Fibroblast of villous mesenchyme (primary cell): ENCODE measurements around the gene COTL1. TPM values are rescaled to one million over a fixed set of nuclear protein-coding genes. Genes with fewer than 3 reads are reported as not detected.
A peak's percentile ranks its signal among the peaks of the same experiment; 100 is the strongest.

ENCODE experiments used
- DNase-seq: peaks from one replicate; pipeline ENCODE4 v3.0.0-alpha.2; 2010; ENCODE audit warnings: low read depth
- H3K4me3 ChIP-seq: 2 replicates; pipeline ENCODE4 v1.5.1; 2011; ENCODE audit warnings: low read depth, mild to moderate bottlenecking, low read length
- CTCF ChIP-seq: IDR thresholded peaks from 2 replicates; pipeline ENCODE4 v1.5.1; 2012; ENCODE audit warnings: low read depth, mild to moderate bottlenecking, low read length; ENCODE audit not compliant: insufficient read depth
- total RNA-seq: library from RNA; depleted of rRNA; stranded (reverse); fragments of >200 nt; gene quantifications from 2 replicates; pipeline ENCODE4 v1.2.3, GENCODE V29; 2012

The COTL1 gene
- total RNA-seq, 1 donor: 265 TPM

DNA sequence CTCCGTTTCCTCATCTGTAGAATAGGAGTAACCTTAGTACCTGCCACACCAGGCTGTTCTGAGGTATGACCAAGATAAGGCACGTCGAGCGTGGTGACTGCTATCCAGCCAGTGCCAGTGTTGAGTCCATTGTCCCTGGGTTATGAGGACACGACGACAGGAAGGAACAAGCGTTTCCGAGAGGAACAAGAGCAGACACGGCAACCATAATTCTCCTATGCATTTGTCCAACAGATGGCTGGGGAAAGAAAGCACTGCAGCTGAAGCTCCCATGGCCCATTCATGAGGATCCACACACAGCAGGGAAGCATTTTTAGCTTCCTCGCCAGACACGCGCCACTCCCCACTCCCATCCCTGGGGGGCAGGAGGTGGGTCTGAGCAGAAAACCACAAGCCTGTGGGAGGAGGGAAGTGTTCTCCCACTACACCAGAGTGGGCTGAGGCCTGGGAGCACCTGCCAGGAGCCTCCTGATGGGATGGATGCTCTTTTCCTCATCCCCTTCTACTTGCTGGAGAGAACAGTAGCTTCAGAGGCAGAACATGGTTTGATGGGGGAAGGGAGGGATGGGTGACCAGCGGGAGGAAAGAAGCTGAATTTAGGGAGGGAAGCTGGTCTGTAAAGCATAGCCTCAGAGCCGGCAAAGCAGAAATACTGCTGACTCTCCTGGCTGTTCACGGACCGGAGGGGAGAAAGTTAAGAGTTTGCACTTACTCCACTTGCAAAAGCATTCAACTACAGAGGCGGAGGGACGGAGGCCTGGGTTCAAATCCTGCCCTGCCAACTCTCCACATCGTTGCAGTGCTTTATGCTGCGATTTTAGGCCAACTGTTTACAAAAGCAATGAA lies 2.7 kb downstream of the COTL1 start:
- no peak for TF ChIP-seq CTCF
- peak overlapping the region; percentile 79 for H3K4me3 ChIP-seq
- DNase-seq: no peak

DNA sequence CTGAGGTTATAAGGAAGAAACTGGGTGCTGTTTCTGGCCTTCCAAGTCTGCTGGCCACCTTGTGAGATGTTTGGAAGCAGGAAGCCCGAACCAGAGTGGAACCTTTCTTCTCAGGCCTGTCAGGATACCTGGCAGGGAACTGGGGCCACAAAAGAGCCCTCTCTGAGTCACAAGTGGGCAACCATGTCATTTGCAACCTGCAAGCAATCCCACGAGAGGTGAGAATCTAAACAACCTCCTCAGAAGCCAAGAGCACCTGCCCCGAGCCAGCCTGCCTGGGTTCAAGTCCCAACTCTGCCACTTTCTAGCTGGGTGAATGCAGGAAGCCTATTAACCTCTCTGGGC lies 3.3 kb downstream of the COTL1 start:
- TF ChIP-seq CTCF: no peak
- no peak for DNase-seq
- peak overlapping the region; percentile 24 for H3K4me3 ChIP-seq

DNA sequence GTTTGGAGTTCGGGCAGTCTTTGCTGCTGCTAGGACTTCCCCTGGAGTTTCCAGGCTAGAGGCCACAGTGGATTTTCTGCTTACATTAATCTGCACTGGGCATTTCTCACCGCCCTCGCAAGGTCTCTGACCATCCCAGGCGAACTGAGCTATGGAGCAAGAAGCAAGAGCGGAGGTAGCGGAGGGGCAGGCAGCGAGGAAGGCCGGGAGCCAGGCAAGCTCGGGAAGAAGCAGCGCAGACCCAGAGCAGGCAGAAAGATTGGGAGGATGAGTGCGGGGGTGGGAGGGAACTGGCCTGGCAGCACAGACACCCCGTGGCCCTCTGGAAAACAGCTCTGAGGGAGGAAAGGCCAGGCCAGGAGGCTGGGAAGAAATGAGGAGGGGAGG lies 3.8 kb downstream of the COTL1 start:
- TF ChIP-seq CTCF: no peak
- peak overlapping the region; percentile 24 for H3K4me3 ChIP-seq
- peak; percentile 55 for DNase-seq

DNA sequence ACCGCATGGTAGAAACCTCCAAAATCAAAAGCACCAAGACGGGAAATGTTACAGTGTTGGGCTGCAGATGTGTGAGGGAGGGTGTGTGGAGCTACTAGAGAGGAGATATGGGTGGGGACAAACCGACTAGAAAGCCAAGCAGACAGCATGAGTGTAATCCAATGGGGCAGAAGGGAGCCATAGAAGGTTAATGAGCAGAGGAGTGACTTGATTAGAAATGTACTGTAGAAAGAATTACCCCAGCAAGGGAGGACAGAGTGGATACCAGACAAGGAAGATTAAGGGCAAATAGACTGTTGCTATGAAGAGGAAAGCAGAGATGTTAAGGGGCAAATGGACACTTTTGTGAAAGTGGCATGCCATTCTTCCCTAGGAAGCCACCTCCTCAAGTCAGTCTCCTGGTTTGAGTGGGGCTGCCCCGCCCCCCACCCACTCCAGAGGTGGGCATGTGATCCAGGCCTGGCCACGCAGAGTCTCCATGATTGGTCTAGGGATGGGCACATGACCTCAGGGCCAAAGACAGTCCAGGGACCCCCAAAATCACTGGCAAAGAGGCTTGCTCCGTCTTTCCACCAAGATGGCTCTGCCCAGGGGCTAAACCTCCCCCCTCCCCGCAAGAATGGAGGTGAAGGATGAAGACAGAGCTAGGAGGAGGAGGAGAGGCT lies 4.3 kb downstream of the COTL1 start:
- H3K4me3 ChIP-seq: no peak overlapping the region
- no peak for TF ChIP-seq CTCF
- DNase-seq: no peak

GRCh38 chr16:84612686-84613085 lies 5.2 kb downstream of the COTL1 start:
- H3K4me3 ChIP-seq: no peak overlapping the region
- TF ChIP-seq CTCF: no peak
- DNase-seq: no peak

DNA sequence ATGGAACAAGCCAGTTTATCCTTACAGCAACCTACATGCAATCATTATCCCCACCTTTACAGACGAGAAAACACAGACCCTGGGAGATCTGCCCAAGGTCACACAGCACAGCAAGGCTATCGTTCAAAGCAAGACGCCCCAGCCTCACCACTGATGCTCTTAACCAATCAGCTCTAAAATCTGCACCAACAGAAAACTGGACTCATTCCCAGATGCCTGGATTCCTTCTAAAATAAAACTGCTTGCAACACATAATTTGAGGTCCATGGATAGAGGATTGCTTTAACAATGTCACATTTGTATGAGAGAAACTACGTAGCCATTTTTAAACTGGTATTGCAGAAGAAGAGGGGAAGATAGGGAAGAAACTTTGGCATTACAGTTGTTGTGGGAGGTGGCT lies 6.8 kb downstream of the COTL1 start:
- no peak overlapping the region for H3K4me3 ChIP-seq
- no peak for TF ChIP-seq CTCF
- peak; percentile 87 for DNase-seq
